GM11168 (cell line): ENCODE results near the gene KCNQ1.

ENCODE experiments used
- in situ Hi-C: fragments of 300-500 bp; cut with MboI; formaldehyde crosslinking; loops from one replicate; pipeline ENCODE4 v1.12.0; 2022; ENCODE audit warnings: low sequenced_read_pairs; ENCODE audit not compliant: unreplicated experiment

Gene KCNQ1

DNA sequence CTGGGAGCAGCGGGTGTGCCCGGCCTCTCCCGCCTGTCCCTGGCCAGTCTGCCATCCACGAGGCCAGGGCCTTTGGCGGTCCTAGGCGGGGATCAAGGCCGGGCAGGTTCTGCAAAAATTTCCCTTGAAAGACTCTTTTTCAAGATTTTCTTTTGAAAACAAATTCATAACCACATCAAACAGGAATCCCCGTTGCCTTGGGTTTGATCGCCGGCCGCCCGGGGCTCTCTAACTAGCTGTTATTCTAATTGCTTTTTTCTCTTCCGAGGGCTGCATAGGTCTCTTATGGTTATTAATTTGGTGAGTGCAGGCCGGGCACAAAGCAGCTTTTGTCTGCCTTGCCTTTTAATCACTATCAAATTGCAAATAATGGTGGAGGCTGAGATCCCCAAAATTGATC is 398.7 kb downstream of the KCNQ1 start:
- in situ Hi-C loops = no loop called here

DNA sequence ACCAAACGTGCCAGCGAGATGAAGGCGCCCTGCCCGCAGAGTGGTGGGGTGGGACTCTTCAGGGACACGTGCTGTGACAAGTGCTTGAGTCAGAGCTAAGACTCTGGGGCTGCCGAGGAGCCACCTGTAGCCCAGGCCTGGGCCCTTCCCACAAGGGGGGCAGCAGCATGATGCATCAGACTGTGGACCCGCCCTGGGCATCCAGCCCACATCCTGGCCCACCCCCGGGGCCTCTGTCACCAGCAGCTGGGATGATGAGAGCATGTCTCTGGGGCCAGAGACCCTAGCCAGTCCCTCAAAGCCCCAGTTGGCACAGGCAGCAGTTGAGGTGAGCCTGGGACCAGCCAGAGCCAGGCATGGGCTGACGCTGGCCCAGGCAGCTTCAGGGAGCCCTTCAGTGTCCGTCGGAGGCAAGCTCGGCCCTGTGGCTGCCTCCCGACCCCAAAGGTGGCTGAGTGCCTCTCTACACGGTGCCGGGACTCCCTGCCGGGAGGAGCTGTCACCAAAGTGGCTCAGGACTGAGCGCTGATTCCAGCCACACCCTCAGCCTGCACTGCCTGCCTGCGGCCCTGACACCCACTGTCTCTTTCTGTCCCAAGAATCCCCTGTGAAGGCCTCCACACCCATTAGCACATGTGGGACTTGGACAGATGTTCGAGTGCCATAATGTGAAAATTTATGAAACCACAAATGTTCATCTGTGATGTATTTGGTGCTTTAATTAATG is 399.5 kb downstream of the KCNQ1 start:
- in situ Hi-C loops = no loop called here

GRCh38 chr11:2844996-2845395 is 400.2 kb downstream of the KCNQ1 start:
- in situ Hi-C loops = no loop called here

DNA sequence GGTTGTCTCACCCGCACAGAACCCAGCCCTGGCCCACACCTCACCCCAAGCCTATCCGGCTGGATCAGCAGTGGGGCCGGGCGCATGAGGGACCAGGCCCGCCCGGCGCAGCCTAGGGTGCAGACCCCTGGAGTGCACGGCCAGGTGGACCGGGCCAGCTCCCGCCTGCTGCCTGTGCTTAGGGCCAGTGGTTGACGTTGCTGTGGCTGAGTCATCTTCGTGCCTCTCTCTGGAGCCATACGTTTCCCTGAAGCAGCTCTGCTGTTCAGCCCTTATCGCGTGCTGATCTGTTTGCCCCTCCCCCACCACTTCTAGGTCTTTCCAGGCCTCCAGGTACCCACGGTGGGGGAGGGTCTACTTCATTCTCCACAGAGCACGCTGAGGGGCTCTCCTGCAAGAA is 401.2 kb downstream of the KCNQ1 start:
- in situ Hi-C loops = no loop called here

DNA sequence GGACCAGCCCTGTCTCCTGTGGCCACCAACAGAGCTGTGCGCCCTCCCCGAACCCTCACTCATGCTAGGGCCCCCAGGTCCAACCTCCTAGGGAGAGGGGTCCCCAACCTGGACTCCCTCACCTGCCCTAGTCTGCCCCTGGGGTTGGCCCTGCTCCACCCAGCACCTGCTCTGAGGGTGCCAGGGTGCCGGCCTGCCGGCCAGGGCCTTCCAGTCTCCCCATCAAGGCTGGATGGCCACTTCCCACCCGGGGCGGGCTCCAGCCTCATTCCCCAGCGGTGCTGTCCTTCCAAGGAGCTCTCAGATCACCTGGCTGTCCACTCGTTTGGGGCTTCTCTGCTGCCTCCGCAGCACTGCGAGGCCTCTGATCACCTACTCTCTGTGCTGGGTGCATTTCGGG is 401.7 kb downstream of the KCNQ1 start:
- in situ Hi-C loops = no loop called here

DNA sequence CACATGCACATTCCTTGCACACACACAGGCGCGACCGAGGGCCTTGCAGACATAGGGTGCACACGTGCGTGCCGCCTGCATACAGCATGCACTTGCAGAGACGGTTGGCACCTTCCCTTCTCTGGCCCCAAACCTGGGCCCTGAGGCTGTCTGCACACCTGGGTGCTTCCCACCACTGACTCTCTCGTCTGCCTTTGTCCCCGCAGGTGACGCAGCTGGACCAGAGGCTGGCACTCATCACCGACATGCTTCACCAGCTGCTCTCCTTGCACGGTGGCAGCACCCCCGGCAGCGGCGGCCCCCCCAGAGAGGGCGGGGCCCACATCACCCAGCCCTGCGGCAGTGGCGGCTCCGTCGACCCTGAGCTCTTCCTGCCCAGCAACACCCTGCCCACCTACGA is 402.8 kb downstream of the KCNQ1 start:
- in situ Hi-C loops = no loop called here

DNA sequence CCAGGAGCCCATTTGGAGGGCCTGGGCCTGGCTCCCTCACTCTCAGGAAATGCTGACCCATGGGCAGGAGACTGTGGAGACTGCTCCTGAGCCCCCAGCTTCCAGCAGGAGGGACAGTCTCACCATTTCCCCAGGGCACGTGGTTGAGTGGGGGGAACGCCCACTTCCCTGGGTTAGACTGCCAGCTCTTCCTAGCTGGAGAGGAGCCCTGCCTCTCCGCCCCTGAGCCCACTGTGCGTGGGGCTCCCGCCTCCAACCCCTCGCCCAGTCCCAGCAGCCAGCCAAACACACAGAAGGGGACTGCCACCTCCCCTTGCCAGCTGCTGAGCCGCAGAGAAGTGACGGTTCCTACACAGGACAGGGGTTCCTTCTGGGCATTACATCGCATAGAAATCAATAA is 403.7 kb downstream of the KCNQ1 start:
- in situ Hi-C loops = no loop called here

DNA sequence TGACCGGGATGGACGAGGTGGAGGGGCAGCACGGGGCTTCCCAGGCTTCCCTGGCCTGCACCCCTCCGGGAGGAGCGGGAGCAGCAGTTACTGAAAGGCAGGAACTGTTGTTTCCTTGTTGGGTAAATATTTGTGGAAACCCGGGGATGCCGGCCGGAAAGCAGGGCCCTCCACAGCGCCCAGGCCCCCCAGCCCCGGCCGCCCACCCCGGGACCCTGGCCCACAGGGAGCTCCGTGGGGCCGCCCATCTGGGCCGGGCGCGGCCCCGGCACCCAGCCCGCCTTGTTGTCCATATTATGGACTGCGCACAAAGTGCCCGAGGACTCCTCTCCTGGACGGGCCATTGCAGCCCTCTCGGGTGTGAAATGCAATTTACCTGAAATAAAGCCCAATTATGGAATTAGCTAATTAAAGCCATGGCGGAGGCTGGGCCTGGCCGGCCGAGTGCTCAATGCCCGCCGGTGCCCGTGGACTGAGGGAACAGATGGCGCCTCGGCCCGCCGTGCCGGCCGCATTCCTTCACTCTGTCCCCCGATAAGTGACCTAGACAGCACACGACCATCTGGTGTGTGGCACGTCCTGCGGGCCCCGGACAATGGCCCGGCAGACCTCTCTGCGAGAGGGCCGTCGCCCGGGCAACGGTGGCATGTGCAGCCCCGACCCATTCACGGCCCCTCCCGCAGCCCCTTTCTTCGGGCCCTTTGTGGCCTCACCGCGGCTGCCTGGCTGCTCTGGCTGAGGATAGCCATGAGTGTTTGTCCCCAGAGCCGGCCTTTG is 405.4 kb downstream of the KCNQ1 start:
- in situ Hi-C loops = no loop called here

- in situ Hi-C loops = no loop called here
These were observed 408.6 kb downstream of the KCNQ1 start for GRCh38 chr11:2853401-2853800.

DNA sequence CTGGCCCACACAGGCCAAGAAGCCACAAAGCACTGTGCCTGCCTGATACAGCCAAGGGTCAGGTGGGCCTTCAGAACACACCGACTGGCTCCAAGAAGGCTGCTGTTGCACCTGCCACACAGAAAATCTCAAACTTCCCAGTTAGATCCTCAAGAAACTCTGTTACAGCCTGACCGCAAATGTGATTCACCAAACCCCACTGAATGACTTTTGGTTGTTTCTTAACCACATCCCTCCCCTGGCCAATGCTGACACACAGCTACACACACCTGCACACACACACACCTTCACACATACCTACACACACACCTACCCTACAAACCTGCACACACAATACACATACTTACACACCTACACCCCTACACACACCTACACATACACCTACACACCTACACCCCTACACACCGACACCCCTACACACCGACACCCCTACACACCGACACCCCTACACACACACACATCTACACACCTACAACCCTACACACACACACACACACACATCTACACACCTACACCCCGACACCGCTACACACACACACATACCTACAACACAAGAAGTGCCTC is 409.3 kb downstream of the KCNQ1 start:
- in situ Hi-C loops = no loop called here

DNA sequence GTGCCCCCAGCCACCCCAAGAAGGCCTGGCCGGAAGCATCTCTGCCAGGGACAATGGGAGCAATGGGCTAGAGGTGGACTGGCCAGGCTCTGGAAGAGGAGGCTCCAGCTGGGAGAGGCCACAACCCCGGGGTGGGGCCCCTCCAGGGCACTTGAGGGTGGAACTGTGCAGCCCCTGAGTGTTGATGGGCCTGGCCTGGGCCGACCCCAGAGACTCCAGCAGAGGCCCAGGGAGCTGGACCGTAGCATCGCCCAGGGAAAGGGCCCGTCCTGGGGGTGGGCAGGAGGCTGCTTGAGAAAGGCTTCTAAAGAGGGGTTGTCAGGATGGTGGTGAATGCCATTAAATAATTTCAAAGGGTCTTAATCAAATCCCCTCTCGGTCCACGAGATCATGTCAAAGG is 410.4 kb downstream of the KCNQ1 start:
- in situ Hi-C loops = no loop called here

GRCh38 chr11:2857276-2857675 is 412.5 kb downstream of the KCNQ1 start:
- in situ Hi-C loops = no loop called here

GRCh38 chr11:2857918-2858317 is 413.1 kb downstream of the KCNQ1 start:
- in situ Hi-C loops = no loop called here

DNA sequence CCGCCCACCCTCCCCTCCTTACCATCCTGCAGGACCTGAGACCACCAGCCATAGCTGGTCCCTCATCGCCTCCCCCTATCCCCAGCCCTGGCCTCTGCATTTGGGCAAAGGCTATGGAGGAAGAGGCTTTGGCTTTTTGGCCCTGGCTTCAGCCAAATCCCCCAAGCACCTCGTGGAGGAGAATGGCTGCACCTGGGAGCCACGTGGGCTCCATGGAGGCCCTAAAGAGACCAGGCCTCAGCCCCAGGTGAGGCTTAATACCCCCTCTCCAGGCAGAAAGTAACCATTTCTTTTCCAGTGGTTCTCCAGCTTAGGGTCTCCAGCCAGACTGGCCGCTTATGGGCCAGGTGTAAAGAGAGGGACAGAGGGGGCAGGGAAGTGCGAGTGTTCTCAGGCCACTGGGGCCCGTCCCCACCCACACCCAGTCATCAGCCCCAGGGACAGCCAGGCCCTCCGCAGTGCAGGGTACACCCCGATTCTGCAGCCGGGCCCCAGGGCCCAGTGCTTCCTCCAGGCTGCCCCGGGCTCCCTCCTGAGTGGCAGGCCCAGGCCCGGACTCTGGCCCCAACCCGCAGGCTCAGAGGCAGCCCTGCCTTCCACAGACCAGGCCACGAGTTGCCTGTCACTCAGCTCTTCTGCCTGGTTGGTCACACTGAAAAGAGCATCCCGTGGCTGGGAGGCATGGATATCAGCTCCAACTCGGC is 414.3 kb downstream of the KCNQ1 start:
- in situ Hi-C loops = no loop called here

DNA sequence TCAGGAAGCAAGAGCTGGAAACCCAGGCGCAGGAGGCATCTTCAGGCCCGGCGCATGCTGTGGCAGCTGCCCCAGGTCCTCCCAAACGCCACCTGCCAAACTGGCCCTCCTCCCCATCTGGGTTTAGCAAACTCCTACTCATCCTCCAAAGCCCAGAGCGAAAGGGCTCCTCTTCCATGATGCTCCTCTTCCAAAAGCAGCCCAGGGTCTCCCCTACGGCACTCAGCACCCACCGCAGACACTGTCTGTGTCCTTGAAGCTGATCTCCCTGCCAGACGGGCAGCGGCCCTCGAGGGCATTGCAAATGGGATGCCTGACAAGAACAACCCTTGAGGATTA is 414.9 kb downstream of the KCNQ1 start:
- in situ Hi-C loops = no loop called here

GRCh38 chr11:2860636-2861035 is 415.8 kb downstream of the KCNQ1 start:
- in situ Hi-C loops = no loop called here

GRCh38 chr11:2862395-2863275 is 417.8 kb downstream of the KCNQ1 start:
- in situ Hi-C loops = no loop called here

GRCh38 chr11:2863276-2863618 is 418.4 kb downstream of the KCNQ1 start:
- in situ Hi-C loops = no loop called here

- in situ Hi-C loops = no loop called here
These were observed 420.1 kb downstream of the KCNQ1 start for GRCh38 chr11:2864901-2865300.

DNA sequence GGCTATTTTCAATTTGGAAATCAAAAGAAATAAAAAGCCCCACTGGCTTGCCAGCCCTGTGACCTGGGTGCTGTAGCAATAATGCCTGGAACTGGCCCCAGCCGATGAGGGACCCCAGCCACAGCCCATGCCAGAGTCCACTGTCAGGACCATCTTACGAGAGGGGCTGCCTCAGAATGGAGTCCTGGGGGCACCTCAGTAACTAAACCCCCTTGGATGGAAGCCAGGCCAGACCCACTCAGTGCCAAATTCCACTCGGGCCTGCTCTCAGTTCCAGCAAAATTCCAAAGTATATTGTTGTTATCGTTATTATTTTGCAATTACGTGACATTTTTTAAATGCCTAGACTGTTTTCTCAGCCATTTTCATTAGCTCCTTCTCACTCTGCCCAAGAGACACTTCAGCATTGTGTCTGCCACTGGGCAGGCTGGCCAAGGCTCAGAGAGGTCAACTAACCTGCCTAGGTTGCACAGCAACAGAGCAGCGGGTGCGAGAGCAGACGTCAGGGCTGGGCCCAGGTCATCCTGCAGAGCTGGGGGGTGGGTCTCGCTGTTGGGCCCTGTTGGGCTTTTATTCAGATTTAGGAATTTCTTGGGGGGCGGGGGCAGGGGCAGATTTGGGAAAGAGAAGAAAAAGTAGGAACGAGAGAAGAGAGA is 421.2 kb downstream of the KCNQ1 start:
- in situ Hi-C loops = no loop called here
